ENCODE results near the gene HAVCR2.

DNA sequence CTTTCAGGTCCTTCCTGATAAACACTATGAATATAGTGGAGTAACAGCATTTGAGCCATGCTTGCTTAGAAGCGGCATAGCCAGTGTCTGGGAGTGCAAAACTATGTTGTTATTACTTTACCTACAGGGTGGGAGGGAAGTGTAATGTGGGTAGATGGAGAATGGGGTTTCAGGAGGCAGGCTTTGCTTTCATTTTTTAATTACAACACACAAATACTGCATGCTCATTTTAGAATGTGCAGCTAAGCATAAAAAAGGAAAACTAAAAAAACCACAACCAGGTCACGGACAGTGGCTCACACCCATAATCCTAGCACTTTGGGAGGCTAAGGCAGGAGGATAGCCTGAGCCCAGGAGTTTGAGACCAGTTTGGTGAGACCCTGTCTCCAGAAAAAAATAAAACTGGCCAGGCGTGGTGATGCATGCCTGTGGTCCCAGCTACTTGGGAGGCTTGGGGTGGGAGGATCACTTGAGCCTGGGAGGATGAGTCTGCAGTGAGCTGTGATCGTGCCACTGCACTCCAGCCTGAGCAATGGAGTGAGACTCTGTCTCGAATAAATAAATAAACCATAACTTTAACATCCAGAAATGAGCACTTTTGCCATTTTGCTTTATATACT is 70.2 kb downstream of the HAVCR2 start:
- TF ChIP-seq CREB1 (IDR thresholded peaks at IDR 0.05; ENCODE audit: low read depth) (no peak), EZH2 (IDR thresholded peaks at IDR 0.05; ENCODE audit: borderline replicate concordance, control insufficient read depth, low read depth, low read length) (no peak), CTCF (IDR thresholded peaks at IDR 0.05 in 2 of 3, conservative IDR thresholded peaks at IDR 0.05 in 1 of 3; ENCODE audit: control insufficient read depth in 2 of 3, extremely low read depth in 1 of 3, insufficient read depth in 1 of 3, low read depth in 3 of 3, low read length in 3 of 3) (no peak), ZZZ3 (IDR thresholded peaks at IDR 0.05; ENCODE audit: control insufficient read depth, insufficient read length, low read depth) (no peak), YY1 (IDR thresholded peaks at IDR 0.05; ENCODE audit: low read depth, low read length) (no peak), USF1 (IDR thresholded peaks at IDR 0.05; ENCODE audit: borderline replicate concordance, extremely low read length, insufficient read depth, low read depth, low read length) (no peak), CHD1 (IDR thresholded peaks at IDR 0.05; ENCODE audit: low read depth, low read length) (no peak), RAD21 (IDR thresholded peaks at IDR 0.05; ENCODE audit: insufficient read depth, low read depth, low read length) (no peak), CBFB (IDR thresholded peaks at IDR 0.05; ENCODE audit: low read depth) (no peak), HDAC6 (IDR thresholded peaks at IDR 0.05; ENCODE audit: unreplicated experiment) (no peak), EP300 (IDR thresholded peaks at IDR 0.05; ENCODE audit: borderline replicate concordance in 1 of 2, control insufficient read depth in 1 of 2, low read depth in 2 of 2, low read length in 2 of 2) (no peak)

Measured in GM12878 (cell line).